ENCODE results near the gene CAPN12.

- TF ChIP-seq CTCF (IDR thresholded peaks at IDR 0.05; ENCODE audit: low read depth, low read length): no peak
- no peak for TF ChIP-seq EZH2phosphoT487 (IDR thresholded peaks at IDR 0.05; ENCODE audit: low read depth)
These were observed 39.7 kb downstream of the CAPN12 start for GRCh38 chr19:38704488-38705026.
